PC-3 (cell line): ENCODE data around the gene REG3A. TPM values are rescaled to one million over a fixed set of nuclear protein-coding genes. Genes with fewer than 3 reads are reported as not detected.

ENCODE experiments used
- ATAC-seq: fragments of 200-7000 bp; cut with Tn5 transposase; 2 replicates; pipeline ENCODE4 v1.9.1; 2020; ENCODE audit warnings: mild to moderate bottlenecking, moderate library complexity
- BruUV-seq: library from RNA; stranded (reverse); fragments of 400-500 nt; replicated peaks from 2 replicates; lab custom pipeline; 2021; lab: Mats Ljungman, UMichigan
- CTCF ChIA-PET: fragments of 300-600 bp; sonication (Branson Sonifier 250); formaldehyde crosslinking; loops from one replicate; lab custom pipeline; 2022; ENCODE audit warnings: antibody characterized with exemption; lab: Charles Lee
- POLR2A ChIA-PET: fragments of 300-600 bp; sonication (Branson Sonifier 250); formaldehyde crosslinking; loops from one replicate; lab custom pipeline; 2022; ENCODE audit warnings: antibody characterized with exemption; ENCODE audit not compliant: unreplicated experiment; lab: Charles Lee
- DNase-seq: peaks from one replicate; pipeline ENCODE4 v3.0.0-alpha.2; 2015
- H2AFZ ChIP-seq: fragments of 300-600 bp; sonication (generic); 2 replicates; pipeline ENCODE4 v1.6.0; 2016; ENCODE audit warnings: antibody characterized with exemption, low read length
- H3F3A ChIP-seq: fragments of 300-600 bp; sonication (generic); one replicate; pipeline ENCODE4 v1.6.0; 2017; ENCODE audit warnings: antibody characterized with exemption, low read length, control low read depth, mild to moderate bottlenecking; ENCODE audit not compliant: unreplicated experiment
- H3K27ac ChIP-seq: fragments of 300-600 bp; sonication (generic); 2 replicates; pipeline ENCODE4 v1.5.1; 2016; ENCODE audit warnings: mild to moderate bottlenecking, low read length
- H3K27me3 ChIP-seq: fragments of 300-600 bp; sonication (generic); 2 replicates; pipeline ENCODE4 v1.6.1; 2016; ENCODE audit warnings: low read length, mixed read lengths
- H3K36me3 ChIP-seq: fragments of 300-600 bp; sonication (generic); 2 replicates; pipeline ENCODE4 v1.6.1; 2016; ENCODE audit warnings: low read depth, mixed run types, low read length, mixed read lengths
- H3K4me1 ChIP-seq: fragments of 300-600 bp; sonication (generic); 2 replicates; pipeline ENCODE4 v1.5.1; 2016; ENCODE audit warnings: low read length; ENCODE audit not compliant: insufficient read depth
- H3K4me2 ChIP-seq: fragments of 300-600 bp; sonication (generic); 2 replicates; pipeline ENCODE4 v1.6.0; 2016; ENCODE audit warnings: low read length
- H3K4me3 ChIP-seq: fragments of 300-600 bp; sonication (generic); 2 replicates; pipeline ENCODE4 v1.5.1; 2016; ENCODE audit warnings: mild to moderate bottlenecking, low read length, mixed read lengths
- H3K79me2 ChIP-seq: fragments of 300-600 bp; sonication (generic); 2 replicates; pipeline ENCODE4 v1.6.1; 2017; ENCODE audit warnings: low read length, mixed read lengths
- H3K9ac ChIP-seq: fragments of 300-600 bp; sonication (generic); 2 replicates; pipeline ENCODE4 v1.6.0; 2016; ENCODE audit warnings: mild to moderate bottlenecking, low read length
- H3K9me2 ChIP-seq: fragments of 300-600 bp; sonication (generic); replicated peaks from 2 replicates; pipeline ENCODE4 v1.6.1; 2016; ENCODE audit warnings: mixed run types, low read length, mixed read lengths
- H3K9me3 ChIP-seq: fragments of 300-600 bp; sonication (generic); 2 replicates; pipeline ENCODE4 v1.6.1; 2016; ENCODE audit warnings: low read length, mixed read lengths
- H4K20me1 ChIP-seq: fragments of 300-600 bp; sonication (generic); 2 replicates; pipeline ENCODE4 v1.6.1; 2016; ENCODE audit warnings: low read length, mixed read lengths
- EZH2 ChIP-seq: fragments of 300-600 bp; sonication (generic); IDR thresholded peaks from one replicate; pipeline ENCODE4 v1.6.1; 2017; ENCODE audit warnings: antibody characterized with exemption, mild to moderate bottlenecking, low read length; ENCODE audit not compliant: unreplicated experiment
- EZH2phosphoT487 ChIP-seq: fragments of 300-600 bp; sonication (generic); IDR thresholded peaks from 2 replicates; pipeline ENCODE4 v1.6.1; 2018; ENCODE audit warnings: mild to moderate bottlenecking, antibody characterized with exemption, low read length, borderline replicate concordance
- intact Hi-C: fragments of 100-400 bp; cut with micrococcal nuclease; formaldehyde crosslinking; loops from 2 replicates; pipeline ENCODE4 v1.9.0; 2023
- total RNA-seq: library from RNA; depleted of rRNA; stranded (reverse); fragments of >200 nt; gene quantifications from 2 replicates; pipeline ENCODE4 v1.2.3, GENCODE V29; 2014
- TF ChIP-seq, protein P1 (sequence below): fragments of 300-600 bp; sonication (generic); conservative IDR thresholded peaks from 2 replicates; pipeline ENCODE4 v1.5.1; 2017; ENCODE audit warnings: antibody characterized with exemption, low read depth, mild to moderate bottlenecking, low read length

The REG3A gene
- total RNA-seq, 1 experiment from 2014 or later = not detected

DNA sequence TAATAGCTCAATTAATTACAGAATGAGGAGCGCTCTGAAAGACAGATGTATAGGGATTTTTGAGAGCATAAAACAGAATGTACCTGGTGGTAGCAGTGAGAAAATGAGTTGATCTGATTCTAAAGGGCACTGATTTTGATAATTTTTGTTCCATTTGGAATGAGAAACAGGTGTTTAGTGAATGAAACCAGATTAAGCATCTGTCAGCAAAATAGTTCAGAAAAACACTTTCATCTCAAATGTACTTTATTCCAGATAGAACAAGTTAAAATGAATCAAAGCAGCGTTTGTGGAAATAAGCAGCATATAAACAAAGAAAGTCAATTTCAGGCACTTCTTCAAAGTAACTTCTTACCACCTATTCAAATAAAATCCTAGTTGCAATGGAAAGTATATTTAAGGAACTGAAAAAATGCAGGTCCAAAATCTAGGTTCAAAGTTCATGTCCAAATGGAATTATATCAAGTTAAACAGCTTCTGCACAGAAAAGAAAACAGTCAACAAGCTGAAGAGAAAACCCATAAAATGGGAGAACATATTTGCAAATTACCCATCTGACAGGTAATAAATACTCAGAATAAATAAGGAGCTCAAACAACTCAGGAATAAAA lies 11.9 kb upstream of the REG3A start:
- no peak for TF ChIP-seq EZH2phosphoT487
- TF ChIP-seq, protein P1, sequence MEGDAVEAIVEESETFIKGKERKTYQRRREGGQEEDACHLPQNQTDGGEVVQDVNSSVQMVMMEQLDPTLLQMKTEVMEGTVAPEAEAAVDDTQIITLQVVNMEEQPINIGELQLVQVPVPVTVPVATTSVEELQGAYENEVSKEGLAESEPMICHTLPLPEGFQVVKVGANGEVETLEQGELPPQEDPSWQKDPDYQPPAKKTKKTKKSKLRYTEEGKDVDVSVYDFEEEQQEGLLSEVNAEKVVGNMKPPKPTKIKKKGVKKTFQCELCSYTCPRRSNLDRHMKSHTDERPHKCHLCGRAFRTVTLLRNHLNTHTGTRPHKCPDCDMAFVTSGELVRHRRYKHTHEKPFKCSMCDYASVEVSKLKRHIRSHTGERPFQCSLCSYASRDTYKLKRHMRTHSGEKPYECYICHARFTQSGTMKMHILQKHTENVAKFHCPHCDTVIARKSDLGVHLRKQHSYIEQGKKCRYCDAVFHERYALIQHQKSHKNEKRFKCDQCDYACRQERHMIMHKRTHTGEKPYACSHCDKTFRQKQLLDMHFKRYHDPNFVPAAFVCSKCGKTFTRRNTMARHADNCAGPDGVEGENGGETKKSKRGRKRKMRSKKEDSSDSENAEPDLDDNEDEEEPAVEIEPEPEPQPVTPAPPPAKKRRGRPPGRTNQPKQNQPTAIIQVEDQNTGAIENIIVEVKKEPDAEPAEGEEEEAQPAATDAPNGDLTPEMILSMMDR = no peak
- TF ChIP-seq EZH2 = no peak
- no peak for ATAC-seq

DNA sequence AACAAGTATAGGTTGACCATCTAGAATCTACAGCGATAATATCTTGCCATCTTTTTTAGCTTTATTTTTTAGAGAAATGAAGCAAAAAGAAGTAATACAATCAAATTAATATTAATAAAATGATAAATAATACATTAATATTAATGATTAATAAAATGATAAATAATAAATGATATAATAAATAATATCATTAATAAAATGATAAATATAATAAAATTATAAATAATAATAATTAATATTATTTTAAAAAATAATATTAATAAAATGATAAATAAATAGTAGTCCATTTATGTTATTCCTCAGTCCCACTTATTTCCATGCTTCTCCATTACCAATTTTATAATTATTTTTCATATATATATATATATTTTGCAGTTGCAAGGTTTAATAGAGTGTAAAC lies 3.2 kb upstream of the REG3A start:
- no peaks in the 10 kb centered on the region for H3K4me1 ChIP-seq
- intact Hi-C loops = no loop called here
- ATAC-seq (no peak), DNase-seq (no peak)
- ChIA-PET CTCF (no interaction called here), POLR2A (no interaction called here)
- H3K4me2 ChIP-seq = no peak overlapping the region
- peaks cover 5% of the 10 kb centered on the region; the same call in 1 of the 2 replicates for H3K9me3 ChIP-seq
- no peaks in the 10 kb centered on the region for H3K79me2 ChIP-seq
- TF ChIP-seq, protein P1 = no peak
- no peak for TF ChIP-seq EZH2
- TF ChIP-seq EZH2phosphoT487 = no peak
- H3K27me3 ChIP-seq = no peaks in the 10 kb centered on the region
- BruUV-seq = no TSS peak
- H3K27ac ChIP-seq = no peak overlapping the region
- no peaks in the 10 kb centered on the region for H4K20me1 ChIP-seq
- no peak overlapping the region for H3K4me3 ChIP-seq
- H2AFZ ChIP-seq = no peak overlapping the region
- H3F3A ChIP-seq = no peaks in the 10 kb centered on the region
- H3K9ac ChIP-seq = no peak overlapping the region
- no peaks in the 10 kb centered on the region for H3K36me3 ChIP-seq
- no peaks in the 10 kb centered on the region for H3K9me2 ChIP-seq

More for the DNA sequence above, 11.9 kb upstream of the REG3A start:
- ChIA-PET POLR2A (no interaction called here), CTCF (no interaction called here)
- H3K4me1 ChIP-seq = no peaks in the 10 kb centered on the region
- H3K4me3 ChIP-seq = no peak overlapping the region
- no peaks in the 10 kb centered on the region for H4K20me1 ChIP-seq
- no peaks in the 10 kb centered on the region for H3K9me2 ChIP-seq
- H3F3A ChIP-seq = no peaks in the 10 kb centered on the region
- H3K4me2 ChIP-seq = no peak overlapping the region
- BruUV-seq = no TSS peak
- no peaks in the 10 kb centered on the region for H3K9me3 ChIP-seq
- H3K79me2 ChIP-seq = no peaks in the 10 kb centered on the region
- DNase-seq = no peak
- H3K36me3 ChIP-seq = no peaks in the 10 kb centered on the region
- H3K27ac ChIP-seq = no peak overlapping the region
- intact Hi-C loops = no loop called here
- no peak overlapping the region for H2AFZ ChIP-seq
- no peak overlapping the region for H3K9ac ChIP-seq
- H3K27me3 ChIP-seq = no peaks in the 10 kb centered on the region

DNA sequence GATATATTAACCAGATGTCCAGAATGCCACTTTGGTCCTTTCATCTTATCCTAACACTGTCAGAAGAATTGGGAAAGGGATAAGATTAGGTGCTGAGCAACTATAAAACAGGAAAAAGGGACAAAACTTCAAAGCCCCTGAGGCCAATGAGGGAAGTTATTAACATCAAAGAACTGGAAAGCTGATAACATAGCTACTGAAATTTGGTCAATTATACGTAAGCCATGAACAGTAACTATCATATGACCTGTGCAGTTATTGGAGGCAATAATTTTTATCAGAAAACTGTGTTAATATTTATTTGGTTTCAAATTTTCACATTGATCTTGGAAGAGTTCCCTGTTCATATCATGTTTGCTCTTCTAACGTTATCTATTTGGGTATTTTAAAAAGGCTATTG lies 2.6 kb upstream of the REG3A start:
- H3F3A ChIP-seq = no peaks in the 10 kb centered on the region
- CTCF ChIA-PET = no interaction called here
- BruUV-seq = no TSS peak

More for the DNA sequence above, 2.6 kb upstream of the REG3A start:
- no peak for TF ChIP-seq EZH2phosphoT487
- TF ChIP-seq, protein P1 = no peak
- TF ChIP-seq EZH2 = no peak
- Histone ChIP-seq H3K36me3 (no peaks in the 10 kb centered on the region), H4K20me1 (no peaks in the 10 kb centered on the region), H3K4me1 (no peaks in the 10 kb centered on the region), H3K79me2 (no peaks in the 10 kb centered on the region), H3K4me2 (no peak overlapping the region), H3K9ac (no peak overlapping the region), H2AFZ (no peak overlapping the region), H3K9me3 (peaks cover 5% of the 10 kb centered on the region; the same call in 1 of the 2 replicates), H3K27ac (no peak overlapping the region), H3K9me2 (no peaks in the 10 kb centered on the region), H3K27me3 (no peaks in the 10 kb centered on the region), H3K4me3 (no peak overlapping the region)
- DNase-seq = no peak
- intact Hi-C loops = no loop called here
- no peak for ATAC-seq
- POLR2A ChIA-PET = no interaction called here
